Stimulated activated CD4-positive, alpha-beta T cell treated with anti-CD3 and anti-CD28 coated beads, Interleukin-4, amount 100 ng/mL, for 4 hours (primary cell): Measurements from ENCODE around the gene FGF3.
"Not testable (repeated sequence)": the region's sequence is repeated elsewhere in the genome, so short reads cannot be mapped to it uniquely, and the experiment has no call there.

Source experiments
- DNase-seq, 2 experiments: peaks; one replicate each; pipeline ENCODE4 v3.0.0-alpha.2; 2020

FGF3 gene

GRCh38 chr11:69801513-69802335 is 17.5 kb downstream of the FGF3 start:
- DNase-seq = peak; percentile 7 to 24

GRCh38 chr11:69800278-69800677 is 18.9 kb downstream of the FGF3 start:
- DNase-seq = no peak

GRCh38 chr11:69799582-69799981 is 19.6 kb downstream of the FGF3 start:
- DNase-seq = no peak

DNA sequence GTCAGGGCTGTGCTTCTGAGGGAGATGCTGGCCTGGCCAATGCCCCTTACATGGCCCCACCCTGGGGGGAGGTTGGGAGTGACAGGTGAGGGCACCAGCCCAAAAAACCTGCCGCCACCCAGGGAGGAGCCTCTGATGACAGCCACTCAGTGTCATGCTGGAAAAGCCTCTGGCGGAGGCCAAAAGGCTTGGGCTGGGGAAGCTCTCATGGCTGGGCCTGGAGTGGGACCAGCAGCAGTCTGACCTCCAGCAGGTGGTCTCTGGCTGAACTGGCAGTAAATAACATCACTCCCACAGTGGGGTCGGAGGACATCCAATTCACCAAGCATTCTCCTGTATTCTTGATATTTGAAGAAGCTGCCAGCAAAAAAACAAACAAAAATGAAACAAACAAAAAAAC is 20.1 kb downstream of the FGF3 start:
- DNase-seq = no peak

- no peak for DNase-seq
These were observed 21.3 kb downstream of the FGF3 start for GRCh38 chr11:69797737-69798528.

- no peak for DNase-seq
These were observed 22.1 kb downstream of the FGF3 start for GRCh38 chr11:69797156-69797555.

DNA sequence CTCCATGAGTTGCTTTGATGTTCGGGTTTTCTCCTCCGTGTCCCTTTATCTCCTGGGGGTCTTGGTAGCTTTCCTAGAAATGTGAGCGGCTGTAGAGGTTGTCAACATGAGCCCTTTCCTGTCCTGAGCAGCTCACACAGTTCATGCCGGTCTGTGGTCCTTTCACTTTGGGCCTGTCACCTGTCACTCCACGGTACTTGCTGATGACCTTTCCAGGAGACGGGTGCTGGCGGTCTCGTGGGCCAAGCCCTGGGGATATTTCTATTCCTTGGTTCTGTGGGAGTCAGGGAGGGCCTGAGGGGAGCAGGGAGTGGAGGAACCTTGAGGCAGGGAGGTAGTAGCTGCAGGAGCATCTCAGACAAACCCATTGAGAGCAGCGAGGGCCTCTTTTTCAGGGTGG is 23.2 kb downstream of the FGF3 start:
- DNase-seq = no peak

- no peak for DNase-seq
These were observed 27.7 kb downstream of the FGF3 start for GRCh38 chr11:69791276-69792180.

- no peak for DNase-seq
These were observed 30.3 kb downstream of the FGF3 start for GRCh38 chr11:69788956-69789355.

DNA sequence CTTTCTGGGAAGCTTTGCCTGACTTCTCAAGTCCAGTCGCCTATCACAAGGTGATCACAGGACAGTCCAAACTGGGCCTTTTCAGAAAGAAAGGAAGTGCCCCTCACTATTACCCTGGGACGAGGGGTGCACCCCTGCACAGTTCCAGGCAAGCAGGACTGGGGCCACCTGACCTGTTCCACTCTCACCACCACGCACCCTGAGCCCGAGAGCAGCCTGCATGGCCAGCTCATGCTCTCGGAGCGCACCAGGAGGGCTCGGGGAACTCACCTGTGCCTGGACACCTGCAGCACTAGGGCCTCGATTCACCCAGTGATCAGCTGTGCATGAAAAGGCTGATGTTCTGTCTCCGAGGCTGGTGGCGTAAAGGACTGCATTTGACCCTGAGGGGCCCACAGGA is 31.3 kb downstream of the FGF3 start:
- no peak for DNase-seq

DNA sequence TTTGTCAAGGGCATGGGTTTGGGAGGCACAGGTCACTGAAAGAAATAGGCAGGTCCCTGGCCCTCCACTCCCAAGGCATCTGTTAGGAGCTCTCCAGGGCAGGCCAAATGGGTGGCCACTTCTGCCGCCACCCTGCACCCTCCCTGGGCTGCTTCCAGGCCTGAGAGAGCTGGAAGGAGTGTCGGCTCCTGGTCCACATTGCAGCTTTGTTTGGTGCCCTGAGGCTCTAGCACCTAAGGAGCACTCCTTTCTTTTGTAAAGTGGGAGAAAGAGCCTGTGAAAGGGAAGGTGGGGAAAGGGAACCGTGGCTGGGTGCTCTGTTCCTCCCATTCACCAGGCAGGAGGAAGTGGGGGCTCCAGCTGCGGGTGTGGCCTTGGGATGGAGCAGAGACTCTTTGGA is 31.8 kb downstream of the FGF3 start:
- DNase-seq = no peak

DNA sequence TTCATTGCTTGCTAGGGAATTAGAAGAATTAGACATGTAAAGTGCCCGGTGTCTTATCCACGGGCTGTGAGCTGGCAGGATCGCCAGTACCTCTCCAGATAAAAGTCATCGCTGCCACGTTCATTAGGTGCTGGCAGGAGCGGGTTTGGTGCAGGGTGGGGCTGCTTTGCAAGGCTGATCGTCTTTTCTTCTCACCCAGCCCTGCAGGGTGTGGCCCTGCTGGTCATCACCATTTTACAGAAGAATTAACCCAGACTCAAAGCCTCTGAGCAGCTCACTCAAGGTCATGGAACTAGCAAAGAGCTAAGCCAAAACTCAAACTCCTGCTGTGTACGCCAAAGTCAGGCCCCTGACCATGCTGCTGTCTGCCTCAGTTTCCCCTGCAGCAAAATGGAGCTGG is 38.0 kb downstream of the FGF3 start:
- DNase-seq = no peak

DNA sequence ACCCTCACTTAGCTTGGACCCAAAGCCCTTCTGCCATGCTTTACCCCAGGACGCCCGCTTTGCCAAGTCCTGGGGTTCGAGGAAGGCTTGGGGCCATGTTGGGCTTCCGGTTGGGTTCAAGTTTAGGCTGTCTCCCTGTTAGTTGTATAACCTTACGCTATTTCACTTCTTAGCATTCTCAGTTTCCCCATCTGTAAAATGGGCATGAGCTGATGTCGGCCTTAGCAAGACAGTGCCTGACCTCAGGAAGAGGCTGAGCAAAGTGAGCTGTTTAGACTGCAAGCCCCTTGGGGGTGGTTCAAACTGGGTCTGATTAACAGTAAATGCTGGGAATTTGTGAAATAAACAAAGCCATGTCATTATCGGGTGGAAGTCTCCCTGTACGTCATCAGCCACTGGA is 40.8 kb downstream of the FGF3 start:
- DNase-seq = no peak

DNA sequence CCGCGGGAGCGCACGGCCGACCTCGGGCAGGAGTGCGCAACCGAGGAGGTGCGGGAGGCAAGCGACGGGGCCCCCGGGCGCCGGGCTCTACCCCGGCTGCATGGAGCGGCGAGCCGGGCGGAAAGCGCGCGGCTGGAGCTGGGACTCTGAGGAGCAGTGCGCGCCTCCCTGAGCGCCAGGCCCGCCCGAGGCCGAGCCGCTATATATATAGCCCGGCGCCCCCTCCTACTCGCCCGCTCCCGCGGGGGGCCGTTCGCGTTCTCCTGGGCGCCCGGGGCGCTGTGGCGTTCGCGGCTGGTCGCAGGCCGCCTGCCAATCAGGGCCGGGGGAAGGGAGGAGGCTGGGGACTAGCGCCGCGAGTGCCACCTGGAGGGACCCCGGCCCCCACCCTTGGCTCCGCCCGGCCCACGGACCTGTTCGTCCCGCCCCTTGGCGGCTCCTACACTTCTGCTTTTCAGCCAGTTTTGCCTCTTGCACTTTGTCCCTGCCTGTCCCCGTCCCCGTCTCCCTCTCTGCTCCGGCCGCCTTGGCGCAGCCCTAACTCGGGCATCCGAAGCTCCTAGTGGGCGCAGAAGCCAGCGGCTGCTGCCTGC is 44.0 kb downstream of the FGF3 start, which contains the start of gene FGF4:
Gene FGF4, minus strand, starts transcription at position 179 of the 593 bp plus-strand sequence. CDS start 257 bp downstream, outside the sequence.
- no peak for DNase-seq

GRCh38 chr11:69774354-69775162 is 44.7 kb downstream of the FGF3 start:
- DNase-seq = no peak

DNA sequence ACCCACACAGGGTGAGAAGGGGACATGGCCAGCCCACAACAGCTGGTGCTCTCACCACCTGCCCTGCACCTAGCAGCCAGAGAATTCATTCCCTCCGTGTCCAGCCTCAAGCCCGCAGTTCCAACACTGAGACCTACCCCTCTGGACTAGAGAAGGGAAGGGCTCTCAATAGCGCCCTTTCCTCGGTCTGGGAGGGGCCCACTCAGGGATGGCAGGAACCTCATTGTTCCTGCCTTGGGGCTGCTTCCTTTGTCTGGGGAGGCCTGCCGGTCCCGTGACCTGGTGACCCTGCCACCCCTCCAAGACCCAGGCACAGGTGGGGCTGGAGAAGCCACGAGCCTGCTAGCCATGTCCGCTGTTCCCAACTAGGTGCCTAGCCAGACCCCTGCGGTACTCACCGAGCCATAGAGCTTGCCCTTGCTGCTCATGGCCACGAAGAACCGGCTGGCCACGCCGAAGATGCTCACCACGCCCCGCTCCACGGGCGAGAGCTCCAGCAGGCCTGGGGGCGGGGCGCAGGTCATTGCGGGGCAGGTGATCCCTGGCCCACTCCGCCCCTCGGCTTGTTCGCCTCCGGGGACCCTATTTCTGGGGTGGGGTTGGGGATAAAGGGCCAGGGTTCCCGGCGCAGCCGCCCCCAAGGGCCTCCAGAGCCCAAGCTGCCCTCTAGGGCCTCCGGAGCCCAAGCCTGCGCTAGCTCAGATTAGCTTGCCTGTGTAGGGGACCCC is 45.4 kb downstream of the FGF3 start:
- no peak for DNase-seq

GRCh38 chr11:69771466-69771865 is 47.8 kb downstream of the FGF3 start:
- DNase-seq = no peak

GRCh38 chr11:69770540-69770939 is 48.7 kb downstream of the FGF3 start:
- DNase-seq = no peak

DNA sequence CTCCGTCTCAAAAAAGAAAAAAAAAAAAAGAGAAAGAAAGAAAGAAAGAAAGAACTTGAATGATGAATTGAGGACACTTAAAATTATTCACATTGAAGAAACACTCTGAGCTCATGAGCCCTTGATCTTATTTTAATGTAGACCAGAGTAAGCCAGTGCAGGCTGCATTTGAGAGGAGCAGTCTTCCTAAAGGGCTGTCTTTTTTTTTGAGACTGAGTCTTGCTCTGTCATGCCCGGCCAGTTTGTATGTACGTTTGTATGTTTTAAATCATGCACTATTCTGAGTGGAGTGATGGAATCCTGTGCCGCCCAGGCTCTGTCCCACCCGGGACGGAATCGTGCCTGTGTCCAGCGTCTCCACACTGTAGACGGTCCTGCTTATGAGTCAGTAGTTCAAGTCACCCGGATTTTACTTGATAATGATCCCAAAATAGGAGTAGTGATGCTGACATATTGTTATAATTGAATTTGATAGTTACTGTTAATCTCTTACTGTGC is 53.7 kb downstream of the FGF3 start:
- DNase-seq = no peak

DNA sequence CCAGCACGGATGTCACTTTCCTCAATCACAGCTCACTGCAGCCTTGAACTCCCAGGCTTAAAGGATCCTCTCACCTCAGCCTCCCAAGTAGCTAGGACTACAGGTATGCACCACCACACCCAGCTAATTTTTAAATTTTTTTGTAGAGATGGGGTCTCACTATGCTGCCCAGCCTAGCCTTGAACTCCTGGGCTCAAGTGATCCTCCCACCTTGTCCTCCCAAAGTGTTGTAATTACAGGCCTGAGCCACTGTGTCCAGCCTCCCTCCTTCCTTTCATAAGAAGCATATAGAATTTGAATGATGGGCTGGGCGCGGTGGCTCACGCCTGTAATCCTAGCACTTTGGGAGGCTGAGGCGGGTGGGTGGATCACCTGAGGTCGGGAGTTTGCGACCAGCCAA is 54.3 kb downstream of the FGF3 start:
- DNase-seq = not testable (repeated sequence)

GRCh38 chr11:69760319-69760718 is 58.9 kb downstream of the FGF3 start:
- DNase-seq = no peak
